ENCODE results near the gene LTB4R.

DNA sequence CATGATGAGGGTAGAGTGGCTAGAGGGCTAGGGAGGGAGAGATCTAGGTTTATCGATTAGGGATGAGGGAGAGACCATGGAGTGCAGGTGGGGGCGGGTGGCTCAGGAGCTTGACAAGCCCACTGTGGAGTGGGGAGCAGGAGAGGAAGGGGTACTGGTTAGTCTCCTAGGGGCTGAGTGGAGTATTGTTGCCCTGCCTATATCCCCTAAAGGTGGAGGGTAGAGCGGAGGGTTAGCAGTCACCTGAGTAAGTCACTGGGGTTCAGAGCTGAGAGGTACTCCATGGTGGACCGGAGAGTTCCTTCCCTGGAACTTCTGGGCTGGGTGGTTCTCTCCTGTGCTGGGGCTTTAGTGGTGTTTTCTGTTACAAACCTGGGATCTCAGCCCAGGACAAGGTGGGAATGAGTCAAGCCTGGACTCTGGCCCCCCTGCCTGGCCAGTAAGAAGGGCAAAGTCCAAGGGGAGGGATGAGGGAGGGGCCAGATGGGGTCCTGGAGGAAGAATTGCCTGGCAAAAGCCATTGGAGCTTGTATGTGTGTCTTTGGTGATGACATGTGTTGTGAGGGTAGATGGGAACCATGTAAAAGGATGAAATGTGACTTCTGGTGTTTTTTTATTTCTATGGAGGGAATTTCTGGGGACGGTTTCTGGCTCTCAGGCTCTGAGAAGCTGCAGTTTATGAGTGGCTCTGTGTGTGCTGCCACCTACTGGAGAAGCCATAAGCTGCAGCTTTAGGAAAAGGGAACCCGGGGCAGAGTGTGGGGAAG lies 3.5 kb upstream of the LTB4R start, which contains the start of gene CIDEB:
- no peak for TF ChIP-seq EZH2 (IDR thresholded peaks at IDR 0.05; ENCODE audit: borderline replicate concordance, low read length)
- TF ChIP-seq CTCF (conservative IDR thresholded peaks at IDR 0.05 in 1 of 2, IDR thresholded peaks at IDR 0.05 in 1 of 2; ENCODE audit: extremely low read depth in 1 of 2, insufficient read depth in 1 of 2, low read depth in 1 of 2, low read length in 2 of 2): peak; percentile 95 to 97

Measured in mammary epithelial cell (primary cell).